H9 (cell line): Measurements from ENCODE around the gene OSTF1. TPM values are rescaled to one million over a fixed set of nuclear protein-coding genes. Genes with fewer than 3 reads are reported as not detected.
A peak's percentile ranks its signal among the peaks of the same experiment; 100 is the strongest.

ENCODE experiments used
- DNase-seq: peaks from one replicate; pipeline ENCODE4 v3.0.0-alpha.2; 2017
- H2AFZ ChIP-seq: one replicate; pipeline ENCODE4 v1.6.1; 2013; ENCODE audit warnings: mild to moderate bottlenecking, low read length, control low read depth, moderate library complexity
- H2AK5ac ChIP-seq: 2 replicates; pipeline ENCODE4 v1.6.1; 2013; ENCODE audit warnings: low read length, control low read depth, mixed read lengths; ENCODE audit not compliant: insufficient read length
- H2BK120ac ChIP-seq: one replicate; pipeline ENCODE4 v1.6.1; 2013; ENCODE audit warnings: low read depth, mild to moderate bottlenecking, low read length, control low read depth, inconsistent platforms; ENCODE audit not compliant: poor library complexity, severe bottlenecking
- H2BK12ac ChIP-seq: 2 replicates; pipeline ENCODE4 v1.6.1; 2013; ENCODE audit warnings: low read length, control low read depth, mixed read lengths, low read depth; ENCODE audit not compliant: insufficient read length
- H2BK15ac ChIP-seq: 2 replicates; pipeline ENCODE4 v1.6.1; 2013; ENCODE audit warnings: low read depth, low read length, control low read depth
- H2BK20ac ChIP-seq: one replicate; pipeline ENCODE4 v1.6.1; 2013; ENCODE audit warnings: low read depth, mild to moderate bottlenecking, low read length, control low read depth, inconsistent platforms; ENCODE audit not compliant: poor library complexity, severe bottlenecking
- H2BK5ac ChIP-seq: 2 replicates; pipeline ENCODE4 v1.6.1; 2013; ENCODE audit warnings: low read length, control low read depth, mixed read lengths; ENCODE audit not compliant: insufficient read length
- H3K14ac ChIP-seq: 2 replicates; pipeline ENCODE4 v1.6.1; 2013; ENCODE audit warnings: low read length, control low read depth; ENCODE audit not compliant: insufficient read depth
- H3K18ac ChIP-seq: 2 replicates; pipeline ENCODE4 v1.6.1; 2013; ENCODE audit warnings: low read depth, mild to moderate bottlenecking, mixed read lengths, low read length, control low read depth; ENCODE audit not compliant: insufficient read length
- H3K23ac ChIP-seq: 2 replicates; pipeline ENCODE4 v1.6.1; 2013; ENCODE audit warnings: low read length, control low read depth, mixed read lengths, low read depth; ENCODE audit not compliant: insufficient read length
- H3K23me2 ChIP-seq: 2 replicates; pipeline ENCODE4 v1.6.1; 2013; ENCODE audit warnings: low read depth, mild to moderate bottlenecking, mixed read lengths, low read length, control low read depth; ENCODE audit not compliant: insufficient read length, poor library complexity, severe bottlenecking
- H3K27ac ChIP-seq: 2 replicates; pipeline ENCODE4 v1.5.1; 2013; ENCODE audit warnings: low read length, control low read depth, mixed read lengths, low read depth; ENCODE audit not compliant: insufficient read length
- H3K27me3 ChIP-seq: 2 replicates; pipeline ENCODE4 v1.6.1; 2013; ENCODE audit warnings: low read length, control low read depth, inconsistent platforms; ENCODE audit not compliant: insufficient read depth
- H3K4ac ChIP-seq: 2 replicates; pipeline ENCODE4 v1.6.1; 2013; ENCODE audit warnings: low read depth, mild to moderate bottlenecking, control low read depth, inconsistent platforms, low read length, moderate library complexity
- H3K4me1 ChIP-seq: 2 replicates; pipeline ENCODE4 v1.6.1; 2013; ENCODE audit warnings: low read length, control low read depth, inconsistent platforms; ENCODE audit not compliant: insufficient read depth
- H3K4me2 ChIP-seq: 2 replicates; pipeline ENCODE4 v1.6.1; 2013; ENCODE audit warnings: low read length, control low read depth, mixed read lengths; ENCODE audit not compliant: insufficient read length, insufficient read depth
- H3K56ac ChIP-seq: 2 replicates; pipeline ENCODE4 v1.6.1; 2013; ENCODE audit warnings: low read depth, mild to moderate bottlenecking, mixed read lengths, low read length, control low read depth; ENCODE audit not compliant: insufficient read length
- H3K79me1 ChIP-seq: 2 replicates; pipeline ENCODE4 v1.6.1; 2013; ENCODE audit warnings: low read depth, mild to moderate bottlenecking, moderate library complexity, low read length, control low read depth, inconsistent platforms; ENCODE audit not compliant: insufficient read depth, poor library complexity, severe bottlenecking
- H3K79me2 ChIP-seq: 2 replicates; pipeline ENCODE4 v1.6.1; 2013; ENCODE audit warnings: low read length, control low read depth, inconsistent platforms; ENCODE audit not compliant: insufficient read depth
- H3K9ac ChIP-seq: 2 replicates; pipeline ENCODE4 v1.6.1; 2013; ENCODE audit warnings: low read length, control low read depth, mixed read lengths; ENCODE audit not compliant: insufficient read length; ENCODE audit errors: extremely low read depth
- H3K9me3 ChIP-seq: one replicate; pipeline ENCODE4 v1.6.1; 2013; ENCODE audit warnings: low read depth, low read length, inconsistent platforms; ENCODE audit not compliant: control insufficient read depth
- H3T11ph ChIP-seq: one replicate; pipeline ENCODE4 v1.6.1; 2013; ENCODE audit warnings: mild to moderate bottlenecking, low read length, control low read depth, inconsistent platforms
- H4K20me1 ChIP-seq: one replicate; pipeline ENCODE4 v1.6.1; 2013; ENCODE audit not compliant: control insufficient read depth, insufficient read length, insufficient read depth
- H4K5ac ChIP-seq: 2 replicates; pipeline ENCODE4 v1.6.1; 2013; ENCODE audit warnings: low read depth, mild to moderate bottlenecking, mixed read lengths, low read length, control low read depth; ENCODE audit not compliant: insufficient read length
- H4K8ac ChIP-seq: replicated peaks from 2 replicates; pipeline ENCODE4 v1.6.1; 2013; ENCODE audit warnings: low read length, control low read depth, mixed read lengths, low read depth; ENCODE audit not compliant: insufficient read length
- H4K91ac ChIP-seq: 2 replicates; pipeline ENCODE4 v1.6.1; 2013; ENCODE audit warnings: low read depth, mild to moderate bottlenecking, moderate library complexity, mixed read lengths, low read length, control low read depth; ENCODE audit not compliant: insufficient read length
- H3K27ac Mint-ChIP-seq, 3 experiments: 2 replicates in 2 of 3; 3 replicates in 1 of 3; pipeline ENCODE4 v1.8.0; 2020 to 2021; ENCODE audit warnings: mixed read lengths in 3 of 3, mild to moderate bottlenecking in 1 of 3, moderate library complexity in 1 of 3
- H3K27me3 Mint-ChIP-seq: 2 replicates; pipeline ENCODE4 v1.8.0; 2021; ENCODE audit warnings: low read depth, mild to moderate bottlenecking, moderate library complexity, mixed read lengths
- H3K36me3 Mint-ChIP-seq, 3 experiments: 2 replicates in 2 of 3; 3 replicates in 1 of 3; pipeline ENCODE4 v1.8.0; 2020 to 2021; ENCODE audit warnings: low read depth in 3 of 3, mixed read lengths in 3 of 3; ENCODE audit not compliant: insufficient read depth in 1 of 3
- H3K4me1 Mint-ChIP-seq, 2 experiments: 2 replicates each; pipeline ENCODE4 v1.8.0; 2020; ENCODE audit warnings: mixed read lengths in 2 of 2
- H3K4me3 Mint-ChIP-seq, 2 experiments: 2 replicates in 1 of 2; 3 replicates in 1 of 2; pipeline ENCODE4 v1.8.0; 2020 to 2021; ENCODE audit warnings: mild to moderate bottlenecking in 2 of 2, mixed read lengths in 2 of 2, moderate library complexity in 1 of 2
- H3K9me3 Mint-ChIP-seq, 2 experiments: 2 replicates in 1 of 2; 3 replicates in 1 of 2; pipeline ENCODE4 v1.8.0; 2020; ENCODE audit warnings: mild to moderate bottlenecking in 2 of 2, mixed read lengths in 2 of 2, moderate library complexity in 1 of 2
- CTCF ChIP-seq: fragments of 200-600 bp; sonication (generic); conservative IDR thresholded peaks from 3 replicates; pipeline ENCODE4 v1.8.0; 2021; ENCODE audit warnings: antibody characterized with exemption, mild to moderate bottlenecking
- WGBS: extraction: QIAGEN DNeasy Blood & Tissue Kit; methylation state at CpG from one replicate; pipeline ENCODE4 v1.1.7; 2013; ENCODE audit warnings: missing lambda C conversion rate, low lambda C conversion rate, mixed read lengths; ENCODE audit not compliant: insufficient read length; ENCODE audit errors: extremely low coverage; 5-methylcytosine and 5-hydroxymethylcytosine counted together
- total RNA-seq: library from RNA; stranded (reverse); gene quantifications from 2 replicates; pipeline ENCODE4 v1.2.1, GENCODE V29; 2021

The OSTF1 gene
- total RNA-seq, 1 experiment from 2014 or later: 16.1 TPM

- Mint-ChIP-seq H3K36me3 (no peaks in the 10 kb centered on the region), H3K4me3 (no peak overlapping the region), H3K27ac (peak overlapping the region in 2 of 3 experiments; percentile 30 to 71; a peak in 3 of 7 replicates), H3K9me3 (no peaks in the 10 kb centered on the region), H3K4me1 (peaks cover 30 to 42% of the 10 kb centered on the region in 2 experiments), H3K27me3 (no peaks in the 10 kb centered on the region)
- Histone ChIP-seq H3K23ac (no peak overlapping the region), H3K14ac (no peak overlapping the region), H2BK120ac (no peak overlapping the region), H3K4ac (no peak overlapping the region), H4K5ac (no peak overlapping the region), H3K18ac (no peak overlapping the region), H3K27me3 (no peaks in the 10 kb centered on the region), H3K4me2 (no peak overlapping the region), H3K79me1 (no peaks in the 10 kb centered on the region), H3K79me2 (no peaks in the 10 kb centered on the region), H3K9ac (no peak overlapping the region), H3K4me1 (no peaks in the 10 kb centered on the region), H3K9me3 (no peaks in the 10 kb centered on the region), H3K27ac (no peak overlapping the region), H3K56ac (no peak overlapping the region), H2BK5ac (no peak overlapping the region), H2BK15ac (no peak overlapping the region), H3K23me2 (no peaks in the 10 kb centered on the region), H2AFZ (no peak overlapping the region), H2BK20ac (no peak overlapping the region), H4K91ac (no peak overlapping the region), H2BK12ac (no peak overlapping the region), H3T11ph (no peak overlapping the region), H4K8ac (no peak overlapping the region), H2AK5ac (no peak overlapping the region), H4K20me1 (peaks cover 3% of the 10 kb centered on the region)
- no peak for DNase-seq
- no CpG with 5 or more reads among the region's 2 CpGs for WGBS
- TF ChIP-seq CTCF: no peak
Measured at GRCh38 chr9:75069171-75069570, 19.1 kb upstream of the OSTF1 start.
